Measurements from ENCODE around the gene DPH2.

- TF ChIP-seq, protein P1, sequence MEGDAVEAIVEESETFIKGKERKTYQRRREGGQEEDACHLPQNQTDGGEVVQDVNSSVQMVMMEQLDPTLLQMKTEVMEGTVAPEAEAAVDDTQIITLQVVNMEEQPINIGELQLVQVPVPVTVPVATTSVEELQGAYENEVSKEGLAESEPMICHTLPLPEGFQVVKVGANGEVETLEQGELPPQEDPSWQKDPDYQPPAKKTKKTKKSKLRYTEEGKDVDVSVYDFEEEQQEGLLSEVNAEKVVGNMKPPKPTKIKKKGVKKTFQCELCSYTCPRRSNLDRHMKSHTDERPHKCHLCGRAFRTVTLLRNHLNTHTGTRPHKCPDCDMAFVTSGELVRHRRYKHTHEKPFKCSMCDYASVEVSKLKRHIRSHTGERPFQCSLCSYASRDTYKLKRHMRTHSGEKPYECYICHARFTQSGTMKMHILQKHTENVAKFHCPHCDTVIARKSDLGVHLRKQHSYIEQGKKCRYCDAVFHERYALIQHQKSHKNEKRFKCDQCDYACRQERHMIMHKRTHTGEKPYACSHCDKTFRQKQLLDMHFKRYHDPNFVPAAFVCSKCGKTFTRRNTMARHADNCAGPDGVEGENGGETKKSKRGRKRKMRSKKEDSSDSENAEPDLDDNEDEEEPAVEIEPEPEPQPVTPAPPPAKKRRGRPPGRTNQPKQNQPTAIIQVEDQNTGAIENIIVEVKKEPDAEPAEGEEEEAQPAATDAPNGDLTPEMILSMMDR (conservative IDR thresholded peaks at IDR 0.05): no peak
- TF ChIP-seq ZFX (IDR thresholded peaks at IDR 0.05): peak; percentile 52; the same call in 1 of the 2 replicates
These were observed 9.9 kb downstream of the DPH2 start for GRCh38 chr1:43979528-43980254.
